D721Med (cell line): ENCODE data around the gene EMX2.

Source experiments
- DNase-seq: peaks from one replicate; pipeline ENCODE4 v3.0.0; 2011; ENCODE audit warnings: low spot score; ENCODE audit not compliant: insufficient read length
- FAIRE-seq: peaks from 2 replicates; lab custom pipeline; 2011; peaks lifted over from hg19 to GRCh38; lab: Jason Lieb, UNC
- CTCF ChIP-seq: IDR thresholded peaks from 2 replicates; pipeline ENCODE4 v1.5.1; 2012; ENCODE audit warnings: mild to moderate bottlenecking, control low read depth; ENCODE audit not compliant: insufficient read depth; ENCODE audit errors: missing control alignments

The EMX2 gene

GRCh38 chr10:117540640-117541404 lies 1.7 kb upstream of the EMX2 start:
- no peak for FAIRE-seq
- TF ChIP-seq CTCF = no peak
- DNase-seq = no peak

GRCh38 chr10:117541405-117541908 lies 1.1 kb upstream of the EMX2 start:
- DNase-seq = no peak
- no peak for FAIRE-seq
- TF ChIP-seq CTCF = no peak

- no peak for TF ChIP-seq CTCF
- no peak for FAIRE-seq
- DNase-seq = no peak
Measured at GRCh38 chr10:117541909-117542705, 439 bp upstream of the EMX2 start.

- TF ChIP-seq CTCF = peak; percentile 5
- no peak for FAIRE-seq
- DNase-seq = no peak
Measured at GRCh38 chr10:117543225-117544003, 868 bp downstream of the EMX2 start.

- no peak for TF ChIP-seq CTCF
- DNase-seq (no peak), FAIRE-seq (no peak)
Measured at GRCh38 chr10:117544004-117544701, 1.6 kb downstream of the EMX2 start.

GRCh38 chr10:117544711-117545140 lies 2.2 kb downstream of the EMX2 start:
- FAIRE-seq (no peak), DNase-seq (no peak)
- no peak for TF ChIP-seq CTCF
